GM15510 (cell line): ENCODE results near the gene QPCT.

ENCODE experiments used
- POLR2A ChIP-seq: IDR thresholded peaks from 3 replicates; pipeline ENCODE4 v1.6.1; 2011; ENCODE audit warnings: borderline replicate concordance; ENCODE audit not compliant: insufficient read length; ENCODE audit errors: extremely low read depth

The QPCT gene

DNA sequence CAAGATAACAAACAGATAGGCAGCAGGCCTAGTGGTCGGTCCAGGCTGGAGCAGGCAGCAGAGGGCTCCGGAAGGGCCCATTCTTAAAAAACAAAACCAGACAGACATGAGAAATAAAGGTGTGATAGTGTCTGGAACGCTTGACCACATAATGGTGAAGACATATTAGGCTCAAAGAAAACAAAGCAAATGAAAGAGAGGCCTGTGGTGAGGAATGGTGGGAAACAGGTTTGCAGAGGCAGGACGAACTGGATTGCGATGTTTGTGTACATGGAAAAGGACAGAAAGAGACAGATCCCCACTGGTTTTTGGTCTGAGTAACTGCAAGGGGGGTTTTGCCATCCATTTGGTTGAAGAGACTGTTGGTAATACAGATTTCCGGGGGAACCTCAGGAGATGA is 19.9 kb downstream of the QPCT start:
- TF ChIP-seq POLR2A, result no peak

DNA sequence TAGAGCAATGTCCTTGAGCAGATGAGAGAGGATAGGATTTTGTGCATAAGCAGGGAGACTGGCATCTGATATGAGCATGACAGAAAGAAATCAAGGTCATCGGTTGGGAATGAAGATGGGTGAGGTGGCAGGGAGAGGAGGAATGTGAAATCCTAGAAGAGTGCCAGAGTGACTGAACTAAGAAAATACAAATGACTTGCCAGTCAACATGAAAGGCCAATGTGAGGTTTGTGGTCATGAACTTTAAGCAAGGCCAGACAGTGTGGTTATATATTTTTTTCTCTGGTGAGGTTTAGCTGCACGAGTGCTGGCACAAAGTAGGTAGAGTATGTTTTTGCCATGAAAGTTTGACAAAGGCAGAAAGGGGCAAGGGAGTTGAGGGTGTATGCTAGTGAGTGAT is 21.2 kb downstream of the QPCT start:
- no peak for TF ChIP-seq POLR2A

DNA sequence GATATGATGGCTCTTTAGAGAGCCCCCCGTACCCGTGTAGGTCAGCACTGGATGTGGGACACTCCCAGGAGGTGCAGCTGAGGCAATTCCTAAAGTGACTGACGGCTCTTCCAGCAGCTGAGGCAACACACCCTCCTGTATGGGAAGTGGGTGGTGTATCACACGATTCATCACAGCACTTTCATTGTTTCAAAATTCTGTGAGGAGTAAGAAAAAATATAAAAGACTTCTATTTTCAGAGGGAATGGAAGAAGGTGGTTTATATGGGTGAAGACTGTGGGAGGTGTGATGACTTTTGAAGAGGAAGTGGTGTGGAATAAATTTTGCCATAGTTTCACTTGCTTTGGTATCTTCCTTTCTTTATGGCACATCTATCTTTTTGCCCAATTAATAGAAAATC is 22.3 kb downstream of the QPCT start:
- no peak for TF ChIP-seq POLR2A

DNA sequence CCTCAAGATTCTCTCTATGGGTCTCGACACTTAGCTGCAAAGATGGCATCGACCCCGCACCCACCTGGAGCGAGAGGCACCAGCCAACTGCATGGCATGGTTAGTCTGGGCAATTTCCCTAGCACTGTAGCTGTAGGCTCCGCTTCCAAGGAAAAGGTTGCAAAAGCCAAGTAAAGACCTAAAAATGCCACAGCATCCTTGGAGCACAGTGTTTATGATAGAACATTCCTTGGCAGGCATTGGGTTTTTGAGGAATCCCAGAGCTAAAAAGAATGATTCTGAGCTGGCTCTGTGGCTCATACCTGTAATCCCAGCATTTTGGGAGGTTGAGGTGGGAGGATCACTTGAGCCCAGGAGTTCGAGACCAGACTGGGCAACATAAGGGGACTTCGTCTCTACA is 22.9 kb downstream of the QPCT start:
- TF ChIP-seq POLR2A, result no peak

DNA sequence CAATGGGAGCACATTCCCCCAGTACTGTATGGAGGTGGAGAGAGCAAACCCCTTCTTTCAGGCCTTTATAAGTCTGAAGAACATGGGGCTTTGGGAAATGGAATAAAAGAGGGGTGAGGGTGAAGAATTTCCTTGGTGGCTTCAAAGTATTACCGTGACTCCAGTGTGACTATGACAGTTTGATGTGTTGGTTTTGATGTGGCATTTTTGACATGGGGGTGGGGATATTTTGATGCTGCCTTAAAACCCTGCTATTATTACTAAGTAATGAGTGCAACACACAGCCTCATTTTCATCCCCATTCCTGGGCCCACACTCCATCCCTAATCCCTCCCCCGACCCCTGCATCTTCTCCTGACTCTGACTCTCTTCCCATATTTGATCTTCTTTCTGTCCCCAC is 23.6 kb downstream of the QPCT start:
- TF ChIP-seq POLR2A, result no peak

DNA sequence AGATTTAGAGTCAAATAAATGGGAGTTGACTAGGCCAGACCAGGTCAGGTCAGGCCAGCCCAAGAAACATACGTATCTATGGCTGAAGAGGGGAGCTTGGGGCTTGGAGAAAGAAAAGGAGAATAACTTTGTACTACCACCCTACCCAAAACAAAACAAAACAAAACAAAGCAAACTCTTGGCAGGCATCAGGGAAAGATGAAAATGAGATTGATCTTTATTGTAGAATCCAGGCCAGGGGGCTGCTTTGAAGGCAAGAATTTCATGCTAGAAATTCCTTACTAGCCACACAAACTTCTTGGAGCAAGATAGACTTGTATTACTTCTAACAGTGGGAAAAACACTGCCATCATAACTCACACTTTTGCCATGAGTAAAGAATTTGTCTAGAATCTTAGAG is 26.2 kb downstream of the QPCT start:
- no peak for TF ChIP-seq POLR2A

DNA sequence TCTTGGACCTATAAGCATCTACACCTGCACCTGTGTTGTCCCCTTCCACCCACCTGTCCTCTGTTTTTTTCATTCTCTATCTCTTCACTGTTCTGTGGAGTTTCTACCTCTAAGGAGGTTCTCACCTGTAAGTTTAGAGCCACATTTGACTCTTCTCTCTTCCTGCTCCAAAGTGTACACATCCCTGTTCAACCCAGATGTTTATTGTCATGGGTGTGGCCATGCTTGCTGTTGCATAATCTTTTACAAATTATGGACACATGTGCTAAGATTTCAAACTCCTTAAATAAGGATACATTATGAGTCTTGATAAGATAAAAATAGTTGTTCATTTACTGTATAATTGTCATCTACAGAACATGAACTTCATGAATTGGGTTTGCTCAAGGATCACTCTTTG is 27.6 kb downstream of the QPCT start:
- TF ChIP-seq POLR2A, result no peak

DNA sequence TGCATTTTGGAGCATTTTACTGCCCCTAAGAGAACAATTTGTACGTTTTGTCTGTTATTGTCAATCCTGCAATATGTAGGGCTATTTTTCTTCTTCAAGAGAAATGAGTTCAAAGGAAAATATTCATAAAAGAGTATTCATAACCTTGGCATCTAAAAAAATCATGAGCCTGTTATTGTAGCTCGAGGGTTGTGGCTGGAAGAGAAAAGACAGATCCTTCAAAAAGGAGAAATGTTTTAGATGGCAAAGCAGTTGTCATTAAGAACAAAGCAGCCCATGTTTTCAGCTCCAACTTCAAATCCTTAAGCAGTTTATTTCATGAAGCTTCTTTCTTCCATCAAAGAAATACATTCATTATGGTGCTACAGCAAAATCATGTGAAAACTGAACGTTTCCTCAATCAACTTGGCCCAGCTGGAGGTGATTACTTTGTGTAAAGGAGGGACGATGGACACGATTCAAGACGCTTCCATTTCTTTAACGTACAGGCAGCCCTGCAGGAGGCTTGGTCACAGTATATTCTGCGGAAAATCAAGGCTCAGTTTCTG is 31.4 kb downstream of the QPCT start:
- TF ChIP-seq POLR2A, result no peak

DNA sequence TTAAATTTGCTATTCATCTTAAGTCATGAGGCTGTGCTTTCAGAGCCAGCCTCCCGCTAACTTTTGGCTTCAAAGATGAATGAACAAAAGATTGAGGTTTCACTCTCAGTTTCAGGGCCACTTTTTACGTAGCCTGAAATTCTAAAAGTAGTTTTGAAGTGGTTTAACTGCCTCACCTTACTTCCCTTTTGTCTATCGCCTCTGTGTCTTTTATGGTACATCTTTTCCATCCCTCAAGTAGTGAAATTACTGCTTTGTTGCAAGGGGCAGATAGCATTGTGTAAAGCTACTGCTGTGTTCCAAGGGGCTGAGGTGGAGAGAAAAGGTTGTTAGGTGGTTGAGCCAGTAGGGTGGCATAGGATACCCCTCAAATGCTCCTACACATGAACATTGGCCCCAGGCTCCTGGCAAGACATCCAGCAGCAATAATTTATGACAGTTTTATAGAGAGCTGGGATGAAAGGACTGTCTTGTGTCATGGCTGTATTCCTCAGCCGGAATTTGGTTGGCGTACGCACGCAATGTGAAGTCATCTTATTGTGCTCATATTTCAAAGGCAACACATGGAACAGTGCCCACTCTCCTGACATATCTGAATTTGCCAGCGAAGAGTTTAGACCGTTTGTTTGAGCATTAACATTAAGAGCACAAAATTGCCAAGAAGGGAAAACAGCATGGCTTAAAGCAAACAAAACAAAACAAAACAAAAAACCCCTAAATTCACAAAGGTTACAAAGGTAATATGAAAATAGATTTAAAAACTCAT is 32.2 kb downstream of the QPCT start:
- no peak for TF ChIP-seq POLR2A

DNA sequence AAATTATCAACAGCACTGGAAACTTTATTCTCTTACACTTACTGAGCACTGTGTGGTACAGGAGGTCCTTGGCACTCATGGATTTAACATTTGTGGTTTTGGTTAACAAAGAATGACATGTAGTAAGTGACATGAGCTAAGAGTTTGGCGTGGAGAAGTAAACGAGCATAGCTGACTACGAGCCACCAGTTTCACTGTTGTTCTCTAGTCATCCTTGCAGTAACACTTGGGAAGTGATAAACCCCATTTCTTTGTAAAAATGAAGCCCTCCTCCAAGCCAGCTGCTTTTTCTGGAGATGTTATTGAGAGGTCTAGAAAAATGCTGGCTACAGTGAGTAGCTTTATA is 32.7 kb downstream of the QPCT start:
- TF ChIP-seq POLR2A, result no peak

DNA sequence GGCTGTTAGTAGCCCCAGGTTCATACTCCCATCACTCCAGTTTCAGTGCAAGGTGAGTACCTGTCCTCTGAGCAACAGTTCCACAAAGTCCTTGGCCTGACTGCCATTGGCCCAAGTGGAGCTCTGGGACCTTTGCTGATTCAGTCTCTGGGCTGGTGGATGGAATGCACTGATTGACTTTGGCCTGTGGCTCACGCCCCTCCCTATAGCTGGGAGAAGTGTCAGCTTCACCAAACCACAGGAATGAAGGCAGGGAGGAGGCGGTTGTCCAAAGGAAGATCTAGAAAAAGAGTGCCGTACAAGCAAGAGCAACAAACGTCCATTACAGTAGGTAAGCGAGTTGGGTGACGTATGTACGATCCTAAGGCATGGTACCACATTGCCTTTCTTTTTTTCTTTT is 34.0 kb downstream of the QPCT start:
- TF ChIP-seq POLR2A, result no peak

DNA sequence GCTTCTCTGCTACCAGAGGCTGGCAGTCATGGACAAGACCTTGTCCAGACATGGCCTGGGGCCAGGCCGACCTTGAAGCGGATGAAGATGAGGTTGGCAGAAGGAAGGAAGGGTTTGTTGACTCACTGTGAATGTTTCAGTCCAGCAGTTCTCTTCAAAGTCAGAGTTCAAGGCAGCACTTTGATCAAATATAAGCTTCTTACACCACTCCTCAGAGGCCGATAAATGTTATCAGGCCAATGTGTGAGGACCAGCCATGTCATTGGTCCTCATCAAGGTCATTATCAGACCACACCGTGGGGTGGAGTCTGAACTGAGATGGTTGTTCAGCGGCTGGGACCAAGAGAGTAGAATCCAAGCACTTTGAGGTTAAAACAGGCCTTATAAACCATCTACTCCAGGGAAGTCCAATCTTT is 35.5 kb downstream of the QPCT start:
- no peak for TF ChIP-seq POLR2A

DNA sequence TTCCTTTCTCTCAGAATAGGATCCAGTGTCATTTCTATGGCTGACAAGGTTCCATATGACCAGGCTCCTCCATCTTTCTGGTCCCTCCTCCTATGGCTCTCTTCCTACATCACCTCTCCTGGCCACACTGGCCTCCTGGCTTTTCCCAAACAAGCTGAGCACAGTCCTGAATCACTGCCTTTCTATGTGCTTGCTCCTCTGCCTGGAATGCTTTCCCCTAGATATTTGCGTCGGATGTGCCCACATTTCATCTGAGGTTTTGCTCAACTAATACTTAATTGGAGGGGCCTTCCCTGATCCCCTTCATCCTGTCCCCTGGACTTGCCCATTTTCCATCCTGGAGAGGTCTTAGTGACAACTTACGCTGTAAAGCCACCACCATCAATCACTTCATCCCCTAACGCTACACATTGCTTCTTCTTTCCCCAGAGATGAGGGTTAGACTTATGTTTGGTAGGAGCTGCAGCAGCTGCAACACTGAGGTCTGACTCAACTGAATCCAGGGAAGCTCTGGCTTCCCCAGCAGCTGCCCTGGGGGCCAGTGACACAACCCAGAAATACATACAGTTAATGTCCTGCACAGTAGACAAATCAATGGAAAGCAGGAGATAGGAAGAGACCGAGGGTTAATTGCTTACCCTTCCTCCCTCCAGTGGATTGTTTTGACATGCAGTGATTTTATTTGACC is 42.9 kb downstream of the QPCT start:
- no peak for TF ChIP-seq POLR2A

DNA sequence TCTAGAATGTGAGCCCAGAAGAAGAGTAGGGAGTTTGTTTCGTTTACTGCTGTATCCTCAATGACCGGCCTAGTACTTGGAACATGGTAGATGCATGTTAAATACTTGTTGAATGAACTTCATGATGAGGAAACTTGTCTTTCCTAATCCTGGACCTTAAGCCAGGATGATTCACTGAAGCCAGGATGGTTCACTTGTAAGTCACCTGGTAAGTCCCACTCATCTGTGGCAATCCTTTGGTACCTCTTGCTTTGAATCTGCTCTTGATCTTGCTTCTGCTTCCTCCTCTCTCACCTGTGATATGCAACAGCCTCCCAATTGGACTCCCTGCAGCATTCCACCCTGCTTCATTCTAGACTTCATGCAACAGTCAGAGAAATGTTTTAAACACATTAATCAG is 43.6 kb downstream of the QPCT start:
- no peak for TF ChIP-seq POLR2A

DNA sequence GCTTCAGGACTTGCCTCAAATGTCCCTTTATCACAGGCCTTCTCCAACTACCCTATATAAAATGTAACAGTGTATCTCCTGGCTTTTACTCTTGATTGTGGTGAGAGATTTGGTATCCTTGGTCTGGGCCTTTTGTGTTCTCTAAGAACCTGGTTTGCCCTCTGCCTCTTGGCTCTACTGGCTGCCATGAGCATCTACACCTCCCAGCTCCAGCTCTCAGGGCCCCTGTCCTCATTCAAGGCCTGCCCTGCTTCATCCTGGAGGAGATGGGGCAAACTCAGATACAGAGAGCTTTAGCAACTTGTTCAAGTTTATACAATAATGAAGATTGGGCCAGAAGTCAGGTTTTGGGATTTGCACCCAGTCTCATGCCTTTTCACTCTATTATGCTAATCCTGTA is 45.0 kb downstream of the QPCT start:
- no peak for TF ChIP-seq POLR2A

DNA sequence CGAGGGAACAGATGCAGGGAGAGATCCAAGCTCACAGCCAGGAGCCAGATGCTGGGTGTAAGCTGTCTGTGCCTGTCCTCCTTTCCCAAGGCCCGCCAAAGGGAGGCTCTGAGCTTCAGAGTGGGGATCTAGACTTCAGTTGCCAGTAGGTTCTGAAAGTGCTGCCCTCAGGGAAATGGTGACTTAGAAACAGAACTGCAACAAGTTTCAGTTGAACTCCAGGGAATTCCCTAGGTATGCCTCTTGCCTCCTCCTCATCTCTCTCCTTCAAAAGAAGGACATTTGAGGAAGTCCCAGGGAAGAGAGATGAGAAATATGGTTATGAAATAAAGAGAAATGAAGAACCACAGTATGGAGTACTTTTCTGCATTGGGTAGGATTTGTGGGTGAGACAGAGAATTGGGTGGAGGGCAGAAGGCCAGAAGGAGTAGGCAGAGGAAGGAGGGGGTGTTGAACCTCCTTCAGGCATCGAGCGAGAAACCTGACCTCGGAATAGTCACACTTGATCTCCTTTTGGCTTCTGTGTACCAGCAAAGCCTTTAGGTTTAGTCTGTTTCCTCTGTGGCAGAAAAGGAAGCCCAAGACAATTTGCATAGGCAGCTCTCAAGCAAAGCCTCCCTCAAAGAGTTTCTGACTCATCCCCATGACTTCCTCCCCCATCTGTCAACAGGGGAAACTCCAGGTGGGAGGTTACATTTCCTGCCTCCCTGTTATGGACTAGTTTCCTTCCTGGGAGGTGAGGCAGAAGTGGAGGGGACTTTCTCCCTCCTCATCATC is 45.7 kb downstream of the QPCT start:
- TF ChIP-seq POLR2A, result no peak

DNA sequence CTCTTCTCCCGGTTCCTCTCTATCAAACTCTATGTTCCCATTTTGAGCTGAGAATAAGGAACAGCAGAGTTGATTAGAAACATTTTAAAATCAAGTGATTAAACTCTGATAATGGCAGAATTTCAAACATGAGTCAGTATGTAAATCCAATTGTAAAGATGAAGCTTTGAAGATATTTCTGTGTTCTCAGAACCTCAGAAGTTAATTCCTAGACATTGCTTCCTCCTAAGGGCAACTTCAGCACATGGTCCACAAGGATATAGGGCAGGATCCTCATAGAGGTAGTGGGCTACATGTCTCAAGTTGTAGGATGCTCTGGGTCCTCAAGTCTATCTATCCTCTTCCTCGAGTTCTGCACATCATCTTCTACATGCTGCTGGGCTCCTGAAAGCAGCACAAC is 46.3 kb downstream of the QPCT start:
- no peak for TF ChIP-seq POLR2A

DNA sequence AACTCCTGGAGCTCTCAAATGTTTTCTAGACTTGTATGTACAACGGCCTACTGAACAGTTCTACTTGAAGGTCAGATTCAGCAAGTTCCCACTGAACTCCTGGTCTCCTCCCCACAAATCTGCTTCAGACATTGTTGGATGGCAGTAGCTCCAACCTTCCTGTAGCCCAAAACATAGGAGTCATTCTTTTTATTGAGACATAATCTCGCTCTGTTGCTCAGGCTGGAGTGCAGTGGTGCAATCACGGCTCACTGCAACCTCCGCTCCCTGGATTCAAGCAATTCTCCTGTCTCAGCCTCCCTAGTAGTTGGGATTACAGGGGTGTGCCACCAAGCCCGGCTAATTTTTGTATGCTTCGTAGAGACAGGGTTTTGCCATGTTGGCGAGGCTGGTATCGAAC is 47.3 kb downstream of the QPCT start:
- TF ChIP-seq POLR2A, result no peak
